ENCODE measurements around the gene CHI3L2. TPM values are rescaled to one million over a fixed set of nuclear protein-coding genes. Genes with fewer than 3 reads are reported as not detected.
A peak's percentile ranks its signal among the peaks of the same experiment; 100 is the strongest.

Gene CHI3L2
- total and polyA plus RNA-seq, 2 of the 13 experiments (the other 11 are each of a cell fraction or from before 2014, with no cell fraction given), result 0.46 to 1.7 TPM

- TF ChIP-seq BCLAF1 (IDR thresholded peaks at IDR 0.05), result no peak
- TF ChIP-seq HNRNPUL1 (IDR thresholded peaks at IDR 0.05; ENCODE audit: low read depth, low read length), result no peak
- TF ChIP-seq YEATS4 (CRISPR knock-in tag; IDR thresholded peaks at IDR 0.05; ENCODE audit: borderline replicate concordance), result no peak
- TF ChIP-seq ZC3H13 (CRISPR knock-in tag; IDR thresholded peaks at IDR 0.05), result no peak
- no peak for TF ChIP-seq SIN3B (IDR thresholded peaks at IDR 0.05; ENCODE audit: low read length)
- TF ChIP-seq NCOA2 (CRISPR knock-in tag; IDR thresholded peaks at IDR 0.05), result peak; percentile 52; the same call in 1 of the 2 replicates
- TF ChIP-seq ZNF367 (CRISPR knock-in tag; IDR thresholded peaks at IDR 0.05; ENCODE audit: borderline replicate concordance), result no peak
- TF ChIP-seq ZSCAN9 (CRISPR knock-in tag; IDR thresholded peaks at IDR 0.05; ENCODE audit: borderline replicate concordance), result no peak
- TF ChIP-seq MXD1 (CRISPR knock-in tag; IDR thresholded peaks at IDR 0.05), result no peak
- peak; percentile 62; the same call in 1 of the 2 replicates for TF ChIP-seq TFAP4 (IDR thresholded peaks at IDR 0.05; ENCODE audit: borderline replicate concordance, low read depth)
- no peak for TF ChIP-seq TFDP1 (CRISPR knock-in tag; IDR thresholded peaks at IDR 0.05; ENCODE audit: borderline replicate concordance)
- 0 out of 2 replicates have a peak, but pooled peaks have one; percentile 12 for TF ChIP-seq ZNF281 (CRISPR knock-in tag; IDR thresholded peaks at IDR 0.05; ENCODE audit: borderline replicate concordance)
- TF ChIP-seq ZBTB38 (CRISPR knock-in tag; IDR thresholded peaks at IDR 0.05), result no peak
- TF ChIP-seq TEAD3 (CRISPR knock-in tag; optimal IDR thresholded peaks at IDR 0.05; ENCODE audit: borderline replicate concordance), result peak; percentile 70
- TF ChIP-seq RBM39 (IDR thresholded peaks at IDR 0.05; ENCODE audit: low read depth, low read length, poor library complexity, severe bottlenecking), result no peak
- TF ChIP-seq CEBPG (CRISPR knock-in tag; IDR thresholded peaks at IDR 0.05), result no peak
- TF ChIP-seq ZNF546 (CRISPR knock-in tag; conservative IDR thresholded peaks at IDR 0.05), result no peak
- no peak for TF ChIP-seq ZNF30 (CRISPR knock-in tag; IDR thresholded peaks at IDR 0.05)
- no peak for TF ChIP-seq ZFX (CRISPR knock-in tag; IDR thresholded peaks at IDR 0.05; ENCODE audit: low read depth)
- TF ChIP-seq ZNF724P (CRISPR knock-in tag; IDR thresholded peaks at IDR 0.05; ENCODE audit: borderline replicate concordance), result no peak
- TF ChIP-seq ZNF451 (CRISPR knock-in tag; IDR thresholded peaks at IDR 0.05), result no peak
- TF ChIP-seq NR2F2 (IDR thresholded peaks at IDR 0.05; ENCODE audit: borderline replicate concordance, low read depth), result peak; percentile 43; the same call in 1 of the 2 replicates
Measured at GRCh38 chr1:111247125-111247838, 19.8 kb downstream of the CHI3L2 start (continued).

Measured in HepG2 (cell line).